NCI-H2171 treated with DMSO at 0.1 percent for 48 hours (cell line): ENCODE data around the gene GFRA3.
"Not testable (repeated sequence)": the region's sequence is repeated elsewhere in the genome, so short reads cannot be mapped to it uniquely, and the experiment has no call there.

ENCODE experiments used
- DNase-seq: peaks from one replicate; lab custom pipeline; 2025; lab: John Stamatoyannopoulos, UW

GFRA3 gene, protein sequence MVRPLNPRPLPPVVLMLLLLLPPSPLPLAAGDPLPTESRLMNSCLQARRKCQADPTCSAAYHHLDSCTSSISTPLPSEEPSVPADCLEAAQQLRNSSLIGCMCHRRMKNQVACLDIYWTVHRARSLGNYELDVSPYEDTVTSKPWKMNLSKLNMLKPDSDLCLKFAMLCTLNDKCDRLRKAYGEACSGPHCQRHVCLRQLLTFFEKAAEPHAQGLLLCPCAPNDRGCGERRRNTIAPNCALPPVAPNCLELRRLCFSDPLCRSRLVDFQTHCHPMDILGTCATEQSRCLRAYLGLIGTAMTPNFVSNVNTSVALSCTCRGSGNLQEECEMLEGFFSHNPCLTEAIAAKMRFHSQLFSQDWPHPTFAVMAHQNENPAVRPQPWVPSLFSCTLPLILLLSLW

DNA sequence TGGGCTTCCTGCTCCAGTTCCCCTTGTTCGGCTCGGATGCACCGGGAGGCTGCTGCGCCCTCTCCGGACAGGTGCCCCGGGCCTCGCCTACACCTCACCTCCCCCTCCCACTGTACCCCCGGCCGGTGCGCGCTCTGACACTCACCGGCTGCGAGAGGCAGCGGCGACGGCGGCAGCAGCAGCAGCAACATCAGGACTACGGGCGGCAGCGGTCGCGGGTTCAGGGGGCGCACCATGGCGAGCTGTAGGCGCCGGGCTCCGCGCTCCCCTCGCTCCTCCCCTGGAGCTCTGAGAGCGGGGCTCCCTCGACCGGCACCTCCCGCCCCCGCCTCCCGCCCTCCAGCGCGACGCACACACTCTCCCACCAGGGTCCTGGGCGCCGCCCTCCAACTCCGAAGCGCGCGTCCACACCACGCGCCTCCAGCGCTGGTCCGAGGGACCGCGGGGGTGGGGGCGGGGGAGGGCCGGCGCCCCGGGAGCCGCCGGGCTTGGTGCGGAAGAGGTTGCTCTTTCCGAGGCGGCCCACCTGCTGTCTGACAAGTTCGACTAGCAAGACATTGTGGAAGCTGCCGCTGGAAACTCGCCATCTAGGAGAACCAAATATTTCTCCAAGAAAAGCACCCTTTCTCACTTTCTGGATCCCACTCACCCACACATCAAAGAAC lies at the start of gene GFRA3:
GFRA3 (minus strand) TSS at position 433 of the 665 bp plus-strand sequence; CDS start at position 236, 197 bp downstream.
- DNase-seq, result no peak

DNA sequence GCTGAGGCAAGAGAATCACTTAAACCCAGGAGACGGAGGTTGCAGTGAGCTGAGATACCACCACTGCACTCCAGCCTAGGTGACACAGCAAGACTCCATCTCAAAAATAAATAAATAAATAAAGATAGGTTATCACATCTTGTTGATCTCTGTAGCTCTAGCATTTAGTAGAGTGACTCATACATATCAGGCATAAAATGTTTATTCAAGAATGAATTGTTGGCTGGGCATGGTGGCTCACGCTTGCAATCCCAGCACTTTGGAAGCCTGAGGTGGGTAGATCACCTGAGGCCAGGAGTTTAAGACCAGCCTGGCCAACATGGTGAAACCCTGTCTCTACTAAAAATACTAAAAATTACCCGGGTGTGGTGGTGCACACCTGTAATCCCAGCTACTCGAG lies 43.8 kb upstream of the GFRA3 start:
- not testable (repeated sequence) for DNase-seq

DNA sequence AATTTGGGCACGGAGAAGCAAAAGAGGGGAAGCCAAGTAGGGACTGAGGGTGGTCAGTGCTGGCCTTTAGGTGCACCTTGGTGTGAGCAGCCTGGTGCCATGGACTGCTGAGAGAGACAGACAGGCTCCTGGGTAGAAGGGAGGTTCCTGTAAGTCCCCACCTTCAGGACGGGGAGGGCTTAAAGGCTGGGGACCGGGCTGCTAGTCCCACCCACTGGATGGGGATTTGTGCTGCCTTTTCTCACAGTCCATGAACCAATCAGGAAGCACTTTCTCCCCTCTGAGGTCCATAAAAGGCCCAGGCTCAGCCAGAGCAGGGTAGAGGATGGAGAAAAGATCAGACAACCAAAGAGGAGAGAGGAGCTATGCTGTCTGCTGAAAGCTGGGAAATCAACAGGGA lies 41.9 kb upstream of the GFRA3 start:
- no peak for DNase-seq

DNA sequence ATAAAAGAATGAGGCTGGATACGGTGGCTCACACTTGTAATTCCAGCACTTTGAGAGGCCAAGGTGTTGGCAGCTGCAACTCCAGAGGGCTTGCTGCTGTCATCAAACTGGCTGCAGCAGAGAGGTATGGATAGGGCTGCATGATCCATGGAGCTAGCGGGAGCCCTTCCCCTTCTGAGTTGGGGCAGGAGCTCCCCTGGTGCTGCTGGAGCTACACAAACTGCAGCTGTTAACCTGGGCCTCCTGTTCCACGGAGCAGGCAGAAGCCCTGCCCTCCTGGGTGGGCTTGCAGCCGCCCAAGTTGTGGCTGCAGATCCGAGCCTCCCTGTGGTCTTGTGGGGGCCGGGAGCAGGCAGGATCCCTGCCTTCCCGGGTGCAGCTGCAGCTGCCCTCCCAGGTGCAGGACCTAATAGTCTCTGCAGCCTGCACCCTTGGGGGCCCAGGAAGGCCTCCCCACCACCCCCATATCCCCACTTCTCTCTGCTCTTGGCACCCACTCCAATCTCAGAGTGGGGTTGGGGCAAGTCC lies 41.4 kb upstream of the GFRA3 start:
- DNase-seq, result no peak

DNA sequence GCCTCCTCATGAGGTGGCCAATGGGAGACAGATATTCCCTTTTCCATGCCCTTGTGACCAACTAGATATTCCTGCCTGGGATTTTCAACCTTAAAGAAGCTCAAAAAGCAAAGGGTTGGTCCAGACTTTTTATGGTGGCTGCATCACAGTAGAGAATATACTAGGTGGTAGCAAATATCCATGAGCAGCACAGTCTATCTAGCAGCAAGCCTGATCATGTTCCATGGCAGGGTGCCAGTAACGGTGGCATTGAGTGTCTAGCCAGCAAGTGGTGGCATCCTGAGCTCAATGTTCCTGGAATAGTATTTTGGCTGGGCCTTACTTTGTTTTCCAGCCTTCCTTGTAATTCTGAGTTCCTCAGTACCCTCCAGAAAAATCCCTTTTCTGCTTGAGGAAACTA lies 31.4 kb upstream of the GFRA3 start:
- peak; percentile 62 for DNase-seq

DNA sequence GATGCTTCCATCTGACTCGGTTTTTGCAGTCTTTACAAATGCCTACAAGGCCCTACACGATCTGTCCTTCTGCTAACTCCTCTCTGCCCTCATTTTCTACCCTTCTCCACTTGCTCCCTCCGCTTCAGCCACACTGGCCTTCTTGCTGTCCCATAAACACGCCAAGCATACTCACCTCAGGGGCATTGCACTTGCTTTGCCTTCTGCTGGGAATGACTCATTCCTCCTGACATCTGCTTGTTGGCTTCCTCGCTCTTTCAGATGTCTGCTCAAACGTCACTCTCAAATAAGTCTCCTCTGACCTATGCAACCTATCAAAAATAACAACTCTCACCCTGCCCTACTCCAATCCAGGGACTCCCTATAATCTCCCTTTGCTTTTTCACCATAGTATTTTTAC lies 29.0 kb upstream of the GFRA3 start:
- DNase-seq, result peak; percentile 2

DNA sequence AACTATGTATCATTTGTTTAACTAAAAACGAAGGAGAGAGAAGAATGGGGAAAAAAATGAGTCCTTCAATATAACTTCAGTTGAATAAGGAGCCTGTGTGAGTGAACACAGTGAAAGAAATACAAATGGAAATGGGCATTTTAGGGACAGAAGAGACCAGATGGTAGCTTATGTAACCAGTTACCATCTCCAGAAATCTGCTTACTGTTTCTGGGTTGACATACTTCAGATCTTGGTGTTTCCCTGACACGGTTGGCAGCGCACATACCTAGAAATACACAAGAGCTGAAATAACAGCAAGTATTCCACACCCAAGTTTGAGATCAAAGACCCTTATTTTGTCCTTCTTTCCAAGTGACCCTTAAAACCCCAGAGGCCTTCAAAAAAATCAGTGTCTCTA lies 14.9 kb upstream of the GFRA3 start:
- no peak for DNase-seq

DNA sequence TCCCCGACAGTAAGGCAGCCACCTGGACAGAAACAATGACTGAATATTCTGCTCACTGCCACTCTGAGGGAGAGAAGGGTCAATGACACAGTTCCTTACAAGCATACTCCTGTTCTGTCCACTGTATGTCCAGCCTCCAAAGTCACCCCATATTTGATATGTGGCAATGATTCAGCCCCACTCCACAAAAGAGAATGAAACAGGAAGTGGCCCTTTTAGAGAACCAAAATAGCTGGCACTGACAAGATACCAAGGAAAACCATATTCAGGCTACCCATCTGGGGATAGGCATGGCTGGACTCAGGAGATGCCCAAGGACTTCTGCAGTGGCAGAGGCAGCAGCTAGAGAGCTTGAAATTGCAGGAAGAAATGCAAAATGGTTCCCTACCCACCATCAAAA lies 12.8 kb upstream of the GFRA3 start:
- DNase-seq, result no peak

DNA sequence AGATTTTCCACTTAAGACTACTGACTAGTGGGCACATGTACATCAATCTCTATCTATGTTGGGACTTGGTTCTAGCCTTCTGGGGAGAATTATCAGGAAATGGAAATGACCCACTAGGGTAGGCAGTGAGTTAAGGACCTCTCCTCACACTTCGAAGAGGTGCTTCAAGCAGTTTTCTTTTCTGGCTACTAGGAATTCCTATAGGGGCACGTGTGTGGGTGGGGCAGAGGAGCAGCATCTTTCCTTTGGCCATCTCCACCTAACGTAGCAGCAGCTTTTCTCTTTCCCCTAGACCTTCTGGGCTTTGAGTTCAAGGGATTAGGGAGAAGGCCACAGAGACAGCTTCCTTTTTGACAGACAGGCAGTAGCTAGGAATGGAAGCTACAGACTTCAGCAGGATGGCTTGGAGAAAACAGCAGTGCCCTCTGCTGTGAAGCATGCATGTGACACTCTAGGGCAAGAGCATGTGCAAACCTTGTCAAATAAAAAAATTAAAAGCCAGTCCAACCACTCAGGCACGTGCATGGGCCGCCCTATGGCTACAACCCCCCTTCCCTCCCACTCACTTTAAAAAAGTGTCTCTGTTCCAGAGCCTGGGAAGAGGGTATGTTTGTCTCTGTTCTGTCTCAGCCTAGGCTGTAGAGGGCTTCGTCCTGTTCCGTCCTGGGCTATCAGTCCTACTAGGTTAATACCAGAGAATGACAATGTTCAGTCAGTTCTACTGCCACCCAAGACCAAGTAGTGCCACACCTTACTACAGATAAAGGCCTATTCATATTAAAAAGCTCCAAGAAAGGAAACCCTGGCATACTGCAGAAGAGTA lies 8.7 kb upstream of the GFRA3 start:
- peak; percentile 10 for DNase-seq

DNA sequence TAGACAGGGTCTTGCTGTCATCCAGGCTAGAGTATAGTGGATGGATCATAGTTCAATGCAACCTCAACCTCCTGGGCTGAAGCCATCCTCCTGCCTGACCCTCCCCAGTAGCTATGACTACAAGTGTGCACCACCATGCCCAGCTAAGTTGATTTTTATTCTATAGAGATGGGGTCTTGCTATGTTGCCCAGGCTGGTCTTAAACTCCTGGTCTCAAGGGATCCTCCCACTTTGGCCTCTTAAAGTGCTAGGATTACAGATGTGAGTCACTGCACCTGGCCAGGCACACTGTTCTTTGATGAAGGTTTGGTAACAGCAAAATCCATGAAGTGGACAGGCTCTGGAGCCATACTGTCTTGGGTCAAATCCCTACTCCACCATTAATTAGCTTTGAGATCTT lies 6.5 kb upstream of the GFRA3 start:
- DNase-seq, result no peak

DNA sequence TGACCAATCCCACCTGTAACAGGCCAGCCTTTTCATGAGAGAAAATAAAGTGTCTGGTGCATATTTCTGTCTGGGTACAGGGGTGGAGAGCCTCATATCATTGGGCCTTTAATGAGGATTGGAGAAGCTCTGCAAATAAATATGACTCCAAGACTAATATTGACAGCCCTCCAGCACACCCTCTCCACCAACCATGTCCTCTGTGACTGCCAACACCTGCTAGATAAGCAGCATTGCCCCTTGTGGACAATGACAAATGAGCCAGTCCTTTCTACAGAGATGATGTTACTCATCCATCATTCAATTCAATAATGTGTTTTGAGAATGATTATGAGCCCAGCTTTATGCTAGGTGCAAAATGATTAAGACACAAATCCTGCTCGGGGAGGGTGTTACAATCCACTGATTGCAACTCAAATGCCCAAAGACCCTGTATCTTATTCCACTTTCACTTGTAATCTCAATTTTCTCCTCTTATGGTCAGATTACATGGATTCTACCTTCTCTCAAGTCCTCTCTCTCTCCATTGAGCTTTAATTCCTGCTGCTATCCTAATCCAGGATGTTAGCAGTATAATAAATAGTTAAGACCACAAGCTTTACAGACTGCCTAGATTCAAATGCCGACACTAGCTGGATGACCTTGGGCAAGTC lies 2.1 kb upstream of the GFRA3 start:
- DNase-seq, result no peak

DNA sequence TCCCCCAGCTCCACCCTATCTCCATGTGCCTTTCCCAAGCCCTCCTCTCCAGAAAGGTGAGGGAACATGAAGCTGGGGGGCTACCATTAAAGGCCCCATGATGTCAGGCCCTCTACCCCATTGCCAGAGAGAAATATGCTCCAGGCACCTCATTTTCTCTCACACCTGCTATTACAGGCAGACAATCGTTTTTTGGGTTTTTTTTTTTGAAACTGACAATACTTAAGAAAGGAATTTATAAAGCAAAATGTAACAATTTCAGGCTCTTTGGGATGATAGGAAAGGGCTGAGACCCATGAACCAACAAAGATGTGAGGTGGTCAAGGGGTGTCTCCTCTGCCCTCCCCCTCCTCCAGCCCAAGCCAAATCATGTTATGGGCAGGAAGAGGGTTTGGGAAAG lies 1.5 kb upstream of the GFRA3 start:
- no peak for DNase-seq

DNA sequence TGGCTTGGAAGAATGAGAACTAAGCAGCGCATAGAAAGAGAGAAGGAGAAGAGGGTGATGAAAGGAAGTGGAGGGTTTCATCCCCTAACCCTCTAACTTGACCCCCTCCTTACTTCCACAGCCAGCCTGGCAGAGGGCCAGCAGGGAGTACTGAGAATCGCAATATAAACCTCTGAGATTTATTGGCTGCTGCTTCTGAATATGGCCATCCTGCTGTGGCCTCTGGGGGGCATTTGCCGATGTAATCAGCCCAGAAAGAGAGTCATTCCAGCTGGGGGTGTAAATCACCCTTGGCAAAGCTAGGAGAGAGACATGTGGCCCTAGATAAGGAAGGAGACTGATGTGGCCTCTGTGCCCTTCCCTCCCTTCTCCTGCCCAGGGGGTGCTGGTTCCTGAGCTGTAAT lies 960 bp upstream of the GFRA3 start:
- no peak for DNase-seq

DNA sequence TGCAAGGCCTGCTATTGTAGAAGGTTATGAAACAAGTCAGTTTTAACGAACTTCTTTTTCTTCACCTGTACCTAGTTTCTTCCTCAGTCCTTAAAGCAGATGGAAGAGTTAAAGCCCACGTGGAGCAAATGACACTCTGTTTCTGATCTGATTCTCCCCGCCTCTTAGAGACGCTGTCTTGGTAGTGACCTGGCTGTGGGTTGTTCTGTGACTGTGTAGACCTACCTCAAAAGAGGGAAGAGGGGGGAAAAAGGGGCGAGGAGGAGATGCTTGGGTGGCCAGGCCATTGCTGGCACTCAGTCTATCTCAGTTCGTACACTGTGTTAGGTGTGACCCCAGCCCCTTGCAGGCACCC lies 610 bp downstream of the GFRA3 start:
- DNase-seq, result no peak

DNA sequence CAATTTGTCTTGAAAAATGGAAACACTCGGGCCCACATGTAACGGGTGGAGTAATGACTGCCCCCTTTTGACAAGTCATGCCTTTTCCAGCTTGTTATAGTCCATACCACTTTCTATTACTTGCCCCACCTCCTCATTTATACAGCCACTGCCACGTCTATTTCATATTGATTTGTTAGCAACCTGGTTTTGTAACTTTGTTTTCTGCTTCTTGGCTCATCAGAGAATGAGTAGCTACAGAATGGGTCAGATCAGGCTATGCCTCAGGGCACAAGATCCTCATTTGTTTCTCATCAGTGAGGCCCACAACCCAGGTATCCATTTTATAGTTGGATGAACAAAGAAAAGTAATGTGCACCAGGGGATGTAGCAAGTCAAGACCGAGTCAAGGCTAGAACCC lies 1.7 kb downstream of the GFRA3 start:
- DNase-seq, result no peak

DNA sequence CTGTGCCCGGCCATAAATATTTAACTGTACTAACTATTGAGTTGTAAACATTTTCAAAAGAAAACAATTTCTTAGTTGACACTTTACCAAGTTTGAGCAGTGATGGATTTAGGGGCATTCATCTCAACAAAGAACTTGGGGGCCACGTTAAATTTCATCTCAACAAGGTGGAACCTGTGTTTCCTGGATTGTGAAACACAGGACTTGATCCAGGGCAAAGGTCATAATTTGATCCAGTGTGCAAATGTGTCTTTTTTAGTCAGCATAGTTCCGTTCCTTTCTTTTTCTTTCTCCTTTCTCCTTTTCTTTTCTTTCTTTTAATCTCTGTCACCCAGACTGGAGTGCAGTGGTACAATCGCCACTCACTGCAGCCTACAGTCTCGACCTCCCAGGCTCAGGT lies 3.1 kb downstream of the GFRA3 start:
- DNase-seq, result no peak

DNA sequence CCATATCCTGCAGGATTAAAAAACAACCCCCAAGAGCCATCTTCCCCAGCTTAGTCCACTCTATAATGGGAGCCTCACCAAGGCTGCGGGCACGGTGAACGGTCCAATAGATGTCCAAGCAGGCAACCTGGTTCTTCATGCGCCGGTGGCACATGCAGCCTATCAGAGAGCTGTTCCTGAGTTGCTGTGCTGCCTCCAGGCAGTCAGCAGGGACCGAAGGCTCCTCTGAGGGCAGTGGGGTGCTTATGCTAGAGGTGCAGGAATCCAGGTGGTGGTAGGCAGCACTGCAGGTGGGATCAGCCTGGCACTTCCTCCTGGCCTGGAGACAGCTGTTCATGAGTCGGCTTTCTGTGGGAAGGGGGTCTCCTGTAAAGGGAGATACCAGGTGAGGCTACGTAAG lies 10.2 kb downstream of the GFRA3 start:
- DNase-seq, result no peak

DNA sequence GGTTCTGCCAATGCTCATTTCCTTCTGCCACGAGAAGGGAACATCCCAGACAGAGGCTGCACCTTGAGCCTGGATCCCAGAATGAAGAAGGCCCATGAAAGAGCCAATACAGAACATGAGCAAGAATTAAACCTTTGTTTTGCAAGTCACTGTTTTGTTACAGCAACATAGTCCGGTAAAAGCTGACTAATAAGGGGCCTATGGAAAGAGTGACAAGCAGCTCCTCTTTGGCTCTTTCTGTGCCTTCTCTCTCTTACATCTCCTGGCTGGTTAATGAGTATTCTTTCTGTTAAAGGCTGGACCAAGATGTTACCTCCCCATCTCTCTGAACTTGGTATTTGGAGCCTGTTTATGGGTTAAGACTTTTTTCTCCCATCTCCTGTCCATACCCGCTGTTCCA lies 10.8 kb downstream of the GFRA3 start:
- DNase-seq, result no peak

DNA sequence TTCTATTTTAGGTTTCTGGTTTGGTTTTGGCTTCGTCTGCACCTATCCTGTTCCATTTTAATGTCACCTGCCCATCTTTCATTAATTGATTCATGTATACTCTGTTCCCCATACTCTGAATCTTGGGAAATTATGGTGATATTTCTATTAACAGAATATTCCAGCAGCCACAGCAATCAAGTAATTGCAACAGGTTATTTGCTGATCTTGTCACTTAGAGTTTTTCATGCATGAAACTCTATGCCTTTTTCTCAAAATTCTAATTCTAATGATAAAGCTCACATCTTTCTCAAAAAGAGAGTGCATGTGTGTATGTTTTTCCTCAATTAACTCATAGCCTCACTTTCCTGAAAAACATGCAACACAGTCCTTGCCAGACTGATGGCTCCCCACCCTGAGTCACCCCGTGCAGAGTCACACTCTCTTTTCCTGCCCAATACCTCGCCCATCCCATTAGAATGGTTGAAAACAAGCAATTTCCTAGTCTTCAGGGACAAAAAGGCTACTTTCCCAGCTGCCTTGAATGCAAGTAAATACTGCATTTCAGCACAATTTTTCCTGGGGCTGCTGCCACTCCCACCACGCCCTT lies 15.6 kb downstream of the GFRA3 start:
- no peak for DNase-seq

DNA sequence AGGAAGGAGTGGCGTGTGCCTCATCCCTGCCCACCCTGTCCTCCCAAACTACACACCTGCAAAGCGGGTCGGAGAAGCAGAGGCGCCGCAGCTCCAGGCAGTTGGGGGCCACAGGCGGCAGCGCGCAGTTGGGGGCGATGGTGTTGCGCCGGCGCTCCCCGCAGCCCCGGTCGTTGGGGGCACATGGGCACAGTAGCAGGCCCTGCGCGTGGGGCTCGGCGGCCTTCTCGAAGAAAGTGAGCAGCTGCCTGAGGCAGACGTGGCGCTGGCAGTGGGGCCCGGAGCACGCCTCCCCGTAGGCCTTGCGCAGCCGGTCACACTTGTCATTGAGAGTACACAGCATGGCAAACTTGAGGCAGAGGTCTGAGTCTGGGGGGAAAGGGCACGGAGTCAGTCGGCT lies 16.8 kb downstream of the GFRA3 start:
- DNase-seq, result no peak

DNA sequence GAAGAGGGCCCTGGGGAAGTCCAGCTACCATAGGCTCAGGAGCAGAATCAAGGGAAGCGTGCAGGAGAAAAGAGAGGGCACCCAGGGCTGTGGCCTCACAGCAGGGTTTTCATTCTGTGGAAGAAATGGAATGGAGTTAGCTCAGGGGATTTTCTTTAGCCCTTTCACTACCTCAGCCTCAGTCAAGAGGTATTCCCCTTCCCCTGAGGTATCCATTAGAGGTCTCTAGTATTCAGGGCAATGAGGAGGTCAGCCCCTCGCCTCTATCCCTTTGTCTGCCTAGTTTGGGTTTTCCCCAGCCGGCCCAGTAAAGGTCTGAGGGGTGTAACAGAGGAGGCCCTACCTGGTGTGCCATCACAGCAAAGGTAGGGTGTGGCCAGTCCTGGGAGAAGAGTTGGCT lies 21.5 kb downstream of the GFRA3 start:
- no peak for DNase-seq

DNA sequence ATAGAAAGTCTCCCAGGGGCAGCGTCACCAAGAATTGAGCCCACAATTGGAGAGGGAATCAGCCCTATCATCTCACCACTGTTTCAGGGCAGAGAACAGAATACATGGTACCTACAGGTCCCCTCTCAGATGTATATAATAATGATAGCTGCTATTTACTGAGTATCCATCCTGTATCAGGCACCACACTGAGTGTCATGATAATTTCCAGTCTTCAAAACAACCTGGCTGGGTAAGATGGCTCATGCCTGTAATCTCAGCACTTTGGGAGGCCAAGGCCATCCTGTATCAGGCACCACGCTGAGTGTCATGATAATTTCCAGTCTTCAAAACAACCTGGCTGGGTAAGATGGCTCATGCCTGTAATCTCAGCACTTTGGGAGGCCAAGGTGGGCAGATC lies 26.6 kb downstream of the GFRA3 start:
- not testable (repeated sequence) for DNase-seq
